ENCODE measurements around the gene RNF213.

- no peak for TF ChIP-seq CTCF (IDR thresholded peaks at IDR 0.05; ENCODE audit: low read depth, low read length, missing input control)
- no peak for TF ChIP-seq REST (IDR thresholded peaks at IDR 0.05)
- TF ChIP-seq MAX (IDR thresholded peaks at IDR 0.05), result no peak
- no peak for TF ChIP-seq HNF4G (IDR thresholded peaks at IDR 0.05)
- no peak for TF ChIP-seq ZBTB33 (IDR thresholded peaks at IDR 0.05)
- no peak for TF ChIP-seq GABPA (IDR thresholded peaks at IDR 0.05 in 1 of 2, conservative IDR thresholded peaks at IDR 0.05 in 1 of 2)
- TF ChIP-seq RXRA (IDR thresholded peaks at IDR 0.05), result no peak
- no peak for TF ChIP-seq TAF1 (conservative IDR thresholded peaks at IDR 0.05)
- TF ChIP-seq RAD21 (IDR thresholded peaks at IDR 0.05), result no peak
- TF ChIP-seq JUND (IDR thresholded peaks at IDR 0.05), result no peak
- TF ChIP-seq ATF3 (IDR thresholded peaks at IDR 0.05), result no peak
- TF ChIP-seq FOXA1 (IDR thresholded peaks at IDR 0.05), result no peak
- no peak for TF ChIP-seq YY1 (IDR thresholded peaks at IDR 0.05)
Measured at GRCh38 chr17:80259457-80260068, 1.1 kb upstream of the RNF213 start.

Data from liver (tissue), 3 donors.